Thoracic aorta (tissue), 2 donors: ENCODE results near the gene SAC3D1. TPM values are rescaled to one million over a fixed set of nuclear protein-coding genes. Genes with fewer than 3 reads are reported as not detected.
A peak's percentile ranks its signal among the peaks of the same experiment; 100 is the strongest.

ENCODE experiments used
- ATAC-seq: fragments of 150-250 bp; one replicate; pipeline ENCODE4 v1.8.0; 2017; ENCODE audit warnings: low read depth; ENCODE audit not compliant: insufficient number of reproducible peaks, low FRiP score
- DNase-seq: peaks from one replicate; pipeline ENCODE4 v3.0.0-alpha.2; 2020; ENCODE audit warnings: low spot score
- H3K27ac ChIP-seq, 2 donors: fragments of 200-600 bp; sonication (generic); 1 replicate in 1 of 2; 2 replicates in 1 of 2; pipeline ENCODE4 v1.5.1; 2016; ENCODE audit warnings: mild to moderate bottlenecking in 2 of 2, moderate library complexity in 2 of 2
- H3K27me3 ChIP-seq: fragments of 200-600 bp; sonication (generic); replicated peaks from 2 replicates; pipeline ENCODE4 v1.6.0; 2016; ENCODE audit warnings: mild to moderate bottlenecking; ENCODE audit not compliant: insufficient read depth
- H3K36me3 ChIP-seq: fragments of 200-600 bp; sonication (generic); one replicate; pipeline ENCODE4 v1.5.1; 2016
- H3K4me1 ChIP-seq, 2 donors: fragments of 200-600 bp; sonication (generic); 1 replicate in 1 of 2; 2 replicates in 1 of 2; pipeline versions ENCODE4 v1.5.1 to v1.6.0; 2016; ENCODE audit warnings: low read depth in 2 of 2, mild to moderate bottlenecking in 1 of 2; ENCODE audit not compliant: control insufficient read depth in 1 of 2
- H3K4me3 ChIP-seq: fragments of 200-600 bp; sonication (generic); 2 replicates; pipeline ENCODE4 v1.5.1; 2016; ENCODE audit warnings: mild to moderate bottlenecking
- H3K9me3 ChIP-seq: fragments of 200-600 bp; sonication (generic); 2 replicates; pipeline ENCODE4 v1.5.1; 2016
- total RNA-seq, 2 donors: library from RNA; depleted of rRNA; stranded (reverse); fragments of >200 nt; gene quantifications; one replicate each; pipeline versions ENCODE4 v1.1.0 to v1.2.3, GENCODE V29; 2016
- TF ChIP-seq, protein P1 (sequence below): fragments of 200-600 bp; sonication (generic); IDR thresholded peaks from one replicate; pipeline ENCODE4 v1.5.1; 2019; ENCODE audit warnings: antibody characterized with exemption

The SAC3D1 gene
- total RNA-seq, 2 donors from 2014 or later = 4.7 to 18.0 TPM

DNA sequence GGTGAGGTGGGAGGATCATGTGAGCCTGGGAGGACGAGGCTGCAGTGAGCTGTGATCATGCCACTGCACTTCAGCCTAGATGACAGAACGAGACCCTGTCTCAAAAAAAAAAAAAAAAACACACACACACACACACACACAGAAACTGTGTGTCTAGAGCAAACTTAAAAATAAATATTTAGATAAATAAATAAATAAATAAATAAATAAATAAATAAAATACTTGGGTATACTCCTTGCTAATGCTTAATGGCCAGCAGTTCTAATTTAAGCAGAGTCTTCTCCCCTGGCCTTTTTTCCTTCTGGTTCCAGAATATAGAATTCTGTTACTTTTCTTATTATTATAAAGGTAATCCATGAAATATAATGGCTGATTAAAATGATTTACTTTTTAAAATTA is 32.1 kb upstream of the SAC3D1 start:
- TF ChIP-seq, protein P1, sequence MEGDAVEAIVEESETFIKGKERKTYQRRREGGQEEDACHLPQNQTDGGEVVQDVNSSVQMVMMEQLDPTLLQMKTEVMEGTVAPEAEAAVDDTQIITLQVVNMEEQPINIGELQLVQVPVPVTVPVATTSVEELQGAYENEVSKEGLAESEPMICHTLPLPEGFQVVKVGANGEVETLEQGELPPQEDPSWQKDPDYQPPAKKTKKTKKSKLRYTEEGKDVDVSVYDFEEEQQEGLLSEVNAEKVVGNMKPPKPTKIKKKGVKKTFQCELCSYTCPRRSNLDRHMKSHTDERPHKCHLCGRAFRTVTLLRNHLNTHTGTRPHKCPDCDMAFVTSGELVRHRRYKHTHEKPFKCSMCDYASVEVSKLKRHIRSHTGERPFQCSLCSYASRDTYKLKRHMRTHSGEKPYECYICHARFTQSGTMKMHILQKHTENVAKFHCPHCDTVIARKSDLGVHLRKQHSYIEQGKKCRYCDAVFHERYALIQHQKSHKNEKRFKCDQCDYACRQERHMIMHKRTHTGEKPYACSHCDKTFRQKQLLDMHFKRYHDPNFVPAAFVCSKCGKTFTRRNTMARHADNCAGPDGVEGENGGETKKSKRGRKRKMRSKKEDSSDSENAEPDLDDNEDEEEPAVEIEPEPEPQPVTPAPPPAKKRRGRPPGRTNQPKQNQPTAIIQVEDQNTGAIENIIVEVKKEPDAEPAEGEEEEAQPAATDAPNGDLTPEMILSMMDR = no peak
- Histone ChIP-seq H3K36me3 (no peaks in the 10 kb centered on the region), H3K9me3 (no peaks in the 10 kb centered on the region), H3K27ac (no peak overlapping the region), H3K4me3 (no peak overlapping the region), H3K27me3 (no peaks in the 10 kb centered on the region), H3K4me1 (peaks cover 5 to 10% of the 10 kb centered on the region in 2 donors)
- no peak for ATAC-seq
- DNase-seq = no peak

DNA sequence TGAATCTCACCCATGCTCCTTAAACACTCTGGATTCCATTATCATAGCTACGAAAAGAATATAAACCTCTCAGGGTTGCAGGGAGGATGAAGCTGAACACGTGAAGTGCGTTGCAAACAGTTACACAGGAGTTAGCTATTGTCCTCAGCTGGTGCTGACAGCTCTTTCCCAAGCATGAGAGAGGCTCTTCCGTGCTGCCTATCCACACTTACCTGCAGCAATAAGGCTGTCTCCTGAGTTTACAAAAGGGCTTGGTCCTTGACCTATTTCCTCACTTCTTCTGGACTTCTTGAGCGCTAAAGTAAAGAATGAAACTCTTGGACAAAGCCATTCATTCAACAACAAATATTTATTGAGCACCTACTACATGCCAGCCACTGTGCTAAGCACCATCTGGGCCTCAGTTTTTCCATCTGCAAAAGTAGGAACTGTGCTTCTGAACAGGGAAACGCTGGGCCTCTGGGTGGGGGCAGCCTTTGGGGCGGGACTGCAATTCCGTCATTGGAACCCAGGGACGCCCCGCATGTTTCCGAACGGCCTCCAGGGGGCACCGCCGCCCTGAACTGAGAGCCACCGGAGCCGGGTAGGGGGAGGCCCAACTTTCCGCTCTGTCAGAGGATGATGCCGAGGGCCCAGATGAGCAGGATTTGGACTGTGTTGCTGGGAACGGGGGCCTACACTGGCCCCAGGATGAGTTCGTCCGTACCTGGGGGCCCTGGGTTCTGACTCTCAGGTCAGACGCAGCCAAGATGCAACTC is 27.7 kb upstream of the SAC3D1 start:
- Histone ChIP-seq H3K4me1 (peaks cover 12 to 21% of the 10 kb centered on the region in 2 donors), H3K4me3 (peak overlapping the region; percentile 81), H3K27me3 (no peaks in the 10 kb centered on the region), H3K36me3 (no peaks in the 10 kb centered on the region), H3K9me3 (no peaks in the 10 kb centered on the region), H3K27ac (peak overlapping the region; percentile 95 to 100)
- peak; percentile 91 for ATAC-seq
- peak; percentile 81 for DNase-seq
- TF ChIP-seq, protein P1 = peak; percentile 71

DNA sequence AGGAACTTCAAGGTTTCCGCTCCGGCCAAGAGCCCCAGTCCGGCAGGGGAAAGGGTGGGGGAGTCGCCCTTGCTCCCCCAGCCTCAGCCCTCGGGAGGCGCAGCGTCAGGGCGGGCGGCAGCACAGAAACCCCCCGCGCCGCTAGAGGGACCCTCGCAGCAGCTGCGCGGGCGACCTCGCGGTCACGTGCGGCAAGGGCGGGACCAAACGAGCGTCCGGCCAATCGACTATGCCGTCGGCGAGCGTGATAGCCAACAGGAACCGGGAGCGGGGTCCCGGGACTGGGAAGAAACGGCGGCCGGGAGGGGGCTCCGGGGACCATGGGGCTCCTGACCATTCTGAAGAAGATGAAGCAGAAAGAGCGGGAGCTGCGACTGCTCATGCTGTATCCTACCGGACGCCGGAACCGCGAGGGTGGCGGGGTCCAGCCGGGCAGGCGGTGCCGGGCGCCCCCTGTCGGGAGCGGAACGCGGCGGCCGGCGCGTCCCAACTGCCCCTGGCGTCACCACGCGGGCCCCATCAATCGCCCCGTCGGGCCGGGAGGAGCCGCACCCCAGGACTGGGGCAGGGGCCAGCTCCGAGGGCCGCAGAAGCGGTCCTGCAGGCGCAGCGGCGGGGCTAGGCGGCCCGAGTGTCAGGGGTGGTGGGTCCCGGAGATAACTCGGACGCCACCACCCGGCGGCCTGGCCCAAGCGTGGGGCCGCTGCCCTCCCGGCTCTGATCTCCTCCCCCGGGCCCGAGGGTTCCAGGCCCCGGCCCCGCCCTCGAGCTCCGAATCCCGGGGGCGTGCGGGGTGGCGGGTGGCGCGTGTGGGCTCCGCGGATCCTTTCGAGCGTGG is 26.9 kb upstream of the SAC3D1 start, which contains the start of gene ARL2:
Gene ARL2, plus strand, starts transcription at position 273 of the 838 bp plus-strand sequence. Its CDS starts 48 bp downstream, at position 321.
- DNase-seq (peak; percentile 53), ATAC-seq (peak; percentile 92)
- TF ChIP-seq, protein P1 = peak; percentile 89
- Histone ChIP-seq H3K4me1 (peaks cover 12 to 21% of the 10 kb centered on the region in 2 donors), H3K9me3 (no peaks in the 10 kb centered on the region), H3K27ac (peak within 1 kb of the TSS; percentile 95 to 100), H3K36me3 (peaks cover 4% of the 10 kb centered on the region), H3K4me3 (peak within 1 kb of the TSS; percentile 81), H3K27me3 (no peaks in the 10 kb centered on the region)

DNA sequence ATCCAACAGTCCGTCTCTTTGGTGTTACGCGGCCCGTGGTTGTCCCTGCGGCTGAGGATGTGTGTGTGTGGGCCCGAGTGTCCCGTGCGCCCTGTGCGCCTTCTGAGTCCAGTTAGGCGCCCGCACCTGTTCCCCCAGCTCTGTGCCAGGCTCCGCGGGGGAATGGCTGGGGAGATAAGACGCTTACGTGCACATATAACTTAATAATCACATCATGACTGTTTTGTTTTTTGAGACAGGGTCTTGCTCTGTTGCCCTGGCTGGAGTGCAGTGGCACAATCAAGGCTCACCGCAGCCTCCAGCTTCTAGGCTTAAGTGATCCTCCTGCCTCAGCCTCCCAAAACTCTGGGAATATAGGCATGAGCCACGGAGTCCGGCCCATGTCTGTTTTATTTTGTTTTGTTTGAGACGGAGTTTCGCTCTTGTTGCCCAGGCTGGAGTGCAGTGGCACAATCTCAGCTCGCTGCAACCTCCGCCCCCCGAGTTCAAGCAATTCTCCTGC is 26.2 kb upstream of the SAC3D1 start:
- ATAC-seq (no peak), DNase-seq (no peak)
- Histone ChIP-seq H3K9me3 (no peaks in the 10 kb centered on the region), H3K27me3 (no peaks in the 10 kb centered on the region), H3K4me3 (peak overlapping the region; percentile 81), H3K36me3 (peaks cover 8% of the 10 kb centered on the region), H3K4me1 (peaks cover 12 to 21% of the 10 kb centered on the region in 2 donors), H3K27ac (peak overlapping the region; percentile 95 to 100)
- TF ChIP-seq, protein P1 = no peak

DNA sequence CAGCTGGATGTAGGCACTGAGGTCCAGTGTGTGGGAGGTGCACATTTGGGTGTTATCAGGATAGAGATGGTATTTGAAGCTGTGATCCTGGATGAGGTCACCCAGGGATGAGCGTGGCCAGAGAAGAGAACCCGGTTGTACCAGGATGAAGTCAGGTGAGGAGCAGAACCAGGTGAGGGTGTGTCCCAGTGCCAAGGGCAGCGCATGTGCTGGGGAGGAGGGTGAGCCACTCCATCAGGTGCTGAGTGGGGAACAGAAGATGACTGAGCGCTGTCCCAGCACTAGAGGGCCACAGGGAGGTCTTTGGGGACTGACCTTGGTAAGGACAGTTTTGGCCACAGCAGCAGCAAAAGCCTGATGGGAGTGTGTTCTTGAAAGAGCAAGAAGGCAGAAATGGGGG is 24.3 kb upstream of the SAC3D1 start:
- Histone ChIP-seq H3K27ac (no peak overlapping the region), H3K27me3 (no peaks in the 10 kb centered on the region), H3K36me3 (peaks cover 16% of the 10 kb centered on the region), H3K4me3 (no peak overlapping the region), H3K9me3 (no peaks in the 10 kb centered on the region), H3K4me1 (peaks cover 12 to 21% of the 10 kb centered on the region in 2 donors)
- DNase-seq (no peak), ATAC-seq (no peak)
- TF ChIP-seq, protein P1 = no peak
